Retinal pigment epithelial cell (primary cell): ENCODE measurements around the gene KCNC4.
A peak's percentile ranks its signal among the peaks of the same experiment; 100 is the strongest.

Experiments used
- DNase-seq: peaks from one replicate; pipeline ENCODE4 v3.0.0-alpha.2; 2010; ENCODE audit warnings: low read depth
- H3K4me3 ChIP-seq: 2 replicates; pipeline ENCODE4 v1.5.1; 2011; ENCODE audit warnings: mild to moderate bottlenecking, low read length, control low read depth, moderate library complexity
- TF ChIP-seq, protein P1 (sequence below): conservative IDR thresholded peaks from 2 replicates; pipeline ENCODE4 v1.5.1; 2011; ENCODE audit warnings: low read depth, low read length, control low read depth, inconsistent platforms

Gene KCNC4

DNA sequence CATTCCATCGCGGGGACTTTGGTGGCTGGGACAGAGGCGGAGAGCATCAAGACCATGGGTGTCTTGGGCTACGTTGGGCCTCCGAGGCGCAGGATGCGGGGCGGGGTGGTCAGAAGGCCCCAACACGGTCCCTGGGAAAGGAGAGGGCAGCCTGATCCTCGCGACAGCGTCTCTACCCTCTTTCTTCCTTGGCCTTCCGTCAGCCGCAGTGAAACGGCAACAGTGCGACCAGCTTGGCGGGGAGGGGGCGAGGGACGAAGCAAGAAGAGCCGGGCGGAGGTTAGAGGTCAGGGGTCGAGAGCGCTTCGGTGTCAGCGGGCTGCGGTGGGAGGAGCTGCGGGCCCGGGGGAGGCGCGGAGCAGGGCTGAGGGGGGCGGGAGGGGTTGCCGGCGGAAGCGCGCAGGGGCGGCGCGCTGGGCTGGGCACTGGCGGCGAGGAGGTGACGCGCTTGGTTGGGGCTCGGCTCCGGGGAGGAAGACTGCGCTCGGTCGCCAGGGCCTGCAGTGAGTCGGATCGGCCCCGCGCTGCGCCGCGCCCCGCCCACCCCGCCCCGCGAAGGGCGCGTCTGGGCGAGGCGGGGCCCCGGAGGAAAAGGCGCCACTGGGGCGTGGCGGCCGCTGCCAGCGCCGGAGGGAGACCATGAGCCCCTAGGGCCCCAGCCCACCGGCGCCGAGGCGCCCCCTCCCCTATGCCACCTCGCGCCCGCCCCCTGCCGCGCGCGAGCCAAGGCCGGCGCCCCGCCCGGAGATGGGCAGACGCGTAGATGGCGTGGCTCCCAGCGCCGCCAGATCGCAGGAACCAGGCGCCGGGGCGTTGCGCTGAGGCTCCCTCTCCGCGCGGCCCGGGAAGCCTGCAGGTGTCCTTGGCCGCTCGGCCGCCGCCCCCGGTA, at the start of gene KCNC4:
TSS of gene KCNC4 (plus strand) at position 600 of the 889 bp plus-strand sequence. CDS start 1,186 bp downstream, outside the sequence.
- DNase-seq, result no peak
- H3K4me3 ChIP-seq, result peak within 1 kb of the TSS; percentile 38
- TF ChIP-seq, protein P1, sequence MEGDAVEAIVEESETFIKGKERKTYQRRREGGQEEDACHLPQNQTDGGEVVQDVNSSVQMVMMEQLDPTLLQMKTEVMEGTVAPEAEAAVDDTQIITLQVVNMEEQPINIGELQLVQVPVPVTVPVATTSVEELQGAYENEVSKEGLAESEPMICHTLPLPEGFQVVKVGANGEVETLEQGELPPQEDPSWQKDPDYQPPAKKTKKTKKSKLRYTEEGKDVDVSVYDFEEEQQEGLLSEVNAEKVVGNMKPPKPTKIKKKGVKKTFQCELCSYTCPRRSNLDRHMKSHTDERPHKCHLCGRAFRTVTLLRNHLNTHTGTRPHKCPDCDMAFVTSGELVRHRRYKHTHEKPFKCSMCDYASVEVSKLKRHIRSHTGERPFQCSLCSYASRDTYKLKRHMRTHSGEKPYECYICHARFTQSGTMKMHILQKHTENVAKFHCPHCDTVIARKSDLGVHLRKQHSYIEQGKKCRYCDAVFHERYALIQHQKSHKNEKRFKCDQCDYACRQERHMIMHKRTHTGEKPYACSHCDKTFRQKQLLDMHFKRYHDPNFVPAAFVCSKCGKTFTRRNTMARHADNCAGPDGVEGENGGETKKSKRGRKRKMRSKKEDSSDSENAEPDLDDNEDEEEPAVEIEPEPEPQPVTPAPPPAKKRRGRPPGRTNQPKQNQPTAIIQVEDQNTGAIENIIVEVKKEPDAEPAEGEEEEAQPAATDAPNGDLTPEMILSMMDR, result no peak

DNA sequence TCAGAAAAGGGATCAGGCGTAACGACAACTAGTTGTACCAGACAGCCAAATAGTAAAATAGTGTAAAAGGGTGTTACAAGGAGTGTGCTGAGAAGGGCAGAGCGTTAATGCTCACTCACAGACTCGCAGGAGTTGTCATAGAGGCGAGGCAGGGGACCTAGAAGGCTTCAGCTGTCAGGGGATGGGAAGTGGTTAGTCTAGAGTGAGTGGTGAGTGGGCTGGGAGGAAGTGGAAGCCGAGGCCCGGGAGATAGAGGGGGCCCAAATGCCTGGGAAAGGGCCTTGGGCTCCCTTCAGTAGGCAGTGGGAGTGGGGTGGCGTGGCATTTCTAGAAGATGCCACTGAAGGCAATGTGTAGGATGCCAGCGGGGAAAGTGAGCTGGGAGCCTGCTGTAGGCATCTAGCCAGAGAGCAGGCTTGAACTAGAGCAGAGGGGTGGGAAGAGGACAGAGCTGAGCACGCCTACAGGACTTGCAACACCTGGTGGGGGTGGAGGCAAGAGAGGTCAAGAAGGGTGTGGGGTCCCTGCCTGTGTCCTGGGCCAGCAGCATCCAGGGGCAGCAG, 49.5 kb upstream of the KCNC4 start:
- TF ChIP-seq, protein P1, result no peak
- no peak for DNase-seq
- H3K4me3 ChIP-seq, result no peak overlapping the region

DNA sequence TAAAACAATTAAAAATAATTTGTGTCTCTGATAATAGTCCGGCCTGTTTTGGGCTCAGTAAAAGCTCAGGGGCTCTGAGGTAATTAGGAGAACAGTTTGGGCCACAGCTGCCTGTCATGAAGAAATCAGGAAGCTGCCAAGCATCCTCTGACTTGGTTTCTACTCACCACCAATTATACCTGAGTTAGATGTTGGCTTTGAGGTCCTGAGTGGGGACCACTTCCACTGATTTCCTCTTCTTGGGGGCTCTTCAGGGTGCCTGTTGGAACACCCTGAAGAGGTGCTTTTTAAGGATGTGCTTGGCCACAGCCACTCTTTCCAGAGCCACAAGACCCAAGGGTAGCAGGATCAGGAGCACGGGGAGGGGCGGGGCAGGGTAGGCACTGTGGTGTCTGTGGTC, 48.9 kb upstream of the KCNC4 start:
- no peak for DNase-seq
- TF ChIP-seq, protein P1, result no peak
- no peak overlapping the region for H3K4me3 ChIP-seq

DNA sequence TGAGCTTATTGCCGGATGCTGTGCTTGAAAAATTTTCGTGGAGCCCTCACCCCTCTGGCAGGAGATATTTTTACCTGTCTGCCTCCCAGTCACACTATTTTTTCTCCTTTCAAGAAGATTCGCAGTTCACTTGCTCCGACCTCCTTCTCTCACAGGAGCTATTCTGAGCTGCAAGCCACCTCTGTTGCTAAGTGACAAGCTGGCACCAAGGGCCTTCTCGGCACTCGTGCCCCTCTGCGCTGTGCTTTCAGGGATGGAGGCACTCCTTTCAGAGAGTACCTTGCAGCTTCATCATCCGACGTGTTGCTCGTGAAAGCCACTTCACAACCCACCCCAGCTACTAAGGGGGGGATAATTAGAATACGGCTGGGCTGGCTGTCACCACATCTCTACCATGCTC, 48.3 kb upstream of the KCNC4 start:
- no peak overlapping the region for H3K4me3 ChIP-seq
- TF ChIP-seq, protein P1, result no peak
- DNase-seq, result no peak

DNA sequence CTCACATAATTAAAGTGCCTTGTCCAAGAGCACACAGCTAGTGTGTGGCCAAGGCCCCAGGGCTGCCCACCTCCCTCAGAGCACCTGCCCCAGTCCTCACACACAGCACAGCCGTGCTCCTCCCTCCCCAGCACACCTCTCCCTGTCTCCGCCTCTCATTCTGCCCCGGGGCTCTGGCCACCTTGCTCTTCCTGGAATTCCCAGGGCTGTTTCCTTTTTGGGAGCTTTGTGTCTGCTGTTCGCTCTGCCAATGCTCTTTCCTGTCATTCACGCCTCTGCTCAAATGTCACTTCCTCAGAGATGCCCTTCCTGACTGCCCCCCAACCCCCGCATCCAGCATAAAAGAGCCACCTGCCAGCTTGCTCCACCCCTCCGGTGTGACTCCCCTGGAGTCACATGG, 46.5 kb upstream of the KCNC4 start:
- no peak overlapping the region for H3K4me3 ChIP-seq
- TF ChIP-seq, protein P1, result no peak
- DNase-seq, result no peak

DNA sequence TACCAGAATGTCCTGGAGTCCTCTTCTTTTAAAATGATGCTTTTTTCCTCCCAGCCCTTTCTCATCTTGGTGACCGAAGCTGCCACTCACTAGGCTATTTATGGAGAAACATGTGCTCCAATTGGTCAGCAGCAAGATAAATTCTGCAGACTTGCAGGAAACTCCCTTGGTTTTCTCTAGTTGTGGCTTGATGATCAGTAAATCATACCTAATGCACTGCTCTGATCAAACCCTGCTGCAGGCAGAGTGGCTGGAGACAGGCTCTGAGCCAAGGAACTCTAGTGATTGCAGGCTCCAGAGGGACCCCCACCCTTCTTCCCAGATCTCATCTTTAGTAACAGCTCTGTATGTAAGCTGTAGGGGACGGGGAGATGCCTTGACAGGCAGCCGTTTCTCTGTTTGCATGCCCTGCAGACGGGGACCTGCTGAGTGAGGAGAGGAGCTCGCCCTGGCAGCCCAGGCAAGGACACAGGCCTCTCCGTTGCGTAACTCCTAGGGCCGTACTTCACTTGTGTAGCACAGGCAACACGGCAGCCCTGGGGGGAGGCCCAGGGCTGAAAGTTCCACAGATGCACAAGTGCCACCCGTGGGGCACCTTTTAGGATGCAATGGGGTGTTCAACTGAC, 45.3 kb upstream of the KCNC4 start:
- no peak overlapping the region for H3K4me3 ChIP-seq
- no peak for DNase-seq
- TF ChIP-seq, protein P1, result no peak

DNA sequence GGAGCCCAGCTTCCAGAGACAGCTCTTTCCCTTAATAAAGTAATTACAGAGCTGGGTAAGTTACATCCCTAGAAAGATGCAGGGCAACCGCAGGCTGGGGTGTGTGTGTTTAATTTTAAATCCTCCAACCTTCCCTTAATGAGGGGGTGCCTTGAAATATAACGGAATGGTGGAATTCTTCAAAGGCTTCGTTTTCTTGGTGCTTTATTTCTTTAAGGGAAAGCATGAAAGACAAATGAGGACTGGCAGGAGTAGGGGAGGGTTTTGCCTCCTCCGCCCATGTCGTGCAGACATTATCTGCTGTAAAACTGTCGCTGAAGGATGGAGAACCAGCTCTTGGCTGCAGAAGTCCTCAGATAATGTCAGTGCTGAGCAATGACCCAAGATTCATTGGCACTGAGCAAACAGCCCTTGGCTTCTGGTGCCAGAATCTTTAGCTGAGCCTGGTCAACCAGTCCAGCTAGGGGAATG, 44.3 kb upstream of the KCNC4 start:
- TF ChIP-seq, protein P1, result no peak
- no peak overlapping the region for H3K4me3 ChIP-seq
- no peak for DNase-seq
